CD1c-positive myeloid dendritic cell (primary cell): Measurements from ENCODE around the gene ZG16B.

Experiments
- DNase-seq: peaks from one replicate; pipeline ENCODE4 v3.0.0-alpha.2; 2016; ENCODE audit errors: extremely low spot score

Gene ZG16B

DNA sequence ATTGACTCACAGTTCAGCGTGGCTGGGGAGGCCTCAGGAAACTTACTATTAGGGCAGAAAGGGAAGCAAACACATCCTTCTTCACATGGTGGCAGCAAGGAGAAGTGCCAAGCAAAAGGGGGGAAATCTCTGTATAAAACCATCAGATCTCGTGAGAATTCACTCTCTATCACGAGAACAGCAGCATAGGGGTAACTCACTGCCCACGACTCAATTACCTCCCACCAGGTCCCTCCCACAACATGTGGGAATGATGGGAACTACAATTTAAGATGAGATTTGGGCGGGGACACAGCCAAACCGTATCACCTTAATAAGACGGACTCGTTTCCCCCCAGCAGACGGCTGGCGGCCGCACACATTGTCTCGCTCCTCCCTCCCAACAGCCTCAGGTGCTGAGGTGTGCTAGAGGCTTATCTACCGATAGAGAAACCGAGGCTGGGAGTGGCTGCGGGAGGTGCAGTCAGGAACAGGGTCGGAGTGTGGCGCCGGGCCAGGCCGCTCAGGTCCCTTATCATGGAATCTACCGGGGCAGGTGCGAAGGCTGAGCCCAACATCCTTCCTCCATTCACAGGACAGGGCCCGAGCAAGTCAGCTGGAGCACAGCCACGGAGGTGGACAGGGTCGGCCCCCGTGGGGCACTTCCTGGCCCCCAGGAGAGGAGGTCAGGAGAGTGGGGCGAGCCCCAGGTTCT lies 4.9 kb upstream of the ZG16B start:
- no peak for DNase-seq

DNA sequence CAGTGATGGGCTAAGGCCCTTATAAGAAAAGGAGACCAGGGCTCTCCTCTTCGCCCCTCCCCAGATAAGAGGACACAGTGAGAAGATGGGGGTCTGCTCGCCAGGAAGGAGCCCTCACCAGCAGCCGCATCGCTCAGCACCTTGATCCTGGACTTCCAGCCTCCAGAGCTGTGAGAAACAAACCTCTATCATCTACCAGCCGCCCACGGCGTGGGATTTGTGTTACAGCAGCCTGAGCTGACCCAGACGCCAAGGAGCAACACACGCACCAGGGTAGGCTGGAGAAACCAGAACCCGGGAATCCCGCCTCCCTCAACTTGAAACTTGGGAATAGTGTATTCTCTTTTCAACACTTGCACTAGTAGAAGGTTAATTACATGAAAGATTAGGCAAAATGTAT lies 4.2 kb upstream of the ZG16B start:
- no peak for DNase-seq

DNA sequence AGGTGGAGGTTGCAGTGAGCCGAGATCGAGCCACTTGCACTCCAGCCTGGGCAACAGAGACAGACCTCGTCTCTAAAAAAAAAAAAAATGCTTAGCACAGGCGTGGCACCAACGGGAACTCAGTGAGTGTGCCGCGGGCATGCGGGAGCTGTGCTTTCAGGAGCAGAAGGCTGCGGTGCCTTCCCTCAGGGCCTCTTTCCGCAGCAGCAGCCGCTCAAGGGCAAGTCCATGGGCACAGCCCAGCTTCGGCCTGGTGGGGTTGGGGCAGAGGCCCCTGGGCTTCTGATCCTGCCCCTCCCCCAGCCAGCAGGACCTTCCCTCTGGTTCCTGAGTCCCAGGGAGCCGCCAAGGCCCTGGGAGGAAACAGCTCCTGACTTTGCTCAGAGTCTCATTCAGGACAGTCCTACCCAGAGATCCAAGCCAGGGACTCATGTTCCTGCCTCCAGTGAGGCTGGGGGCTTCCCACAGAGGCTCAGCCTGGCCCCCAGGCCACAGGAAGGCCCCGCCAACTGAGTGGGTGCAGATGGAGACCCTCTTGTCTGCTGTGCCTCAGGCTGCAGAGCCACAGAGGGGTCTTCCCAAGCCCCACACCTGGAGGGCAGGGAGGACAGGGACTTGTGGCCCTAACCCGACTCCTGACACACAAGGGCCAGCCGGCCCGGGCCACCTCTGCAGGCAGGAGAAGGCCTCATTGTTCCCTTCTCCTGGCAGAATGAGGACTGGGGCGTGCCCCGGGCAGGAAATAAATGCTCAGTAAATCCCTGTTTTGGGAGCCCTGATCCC lies 3.3 kb upstream of the ZG16B start:
- DNase-seq = no peak

DNA sequence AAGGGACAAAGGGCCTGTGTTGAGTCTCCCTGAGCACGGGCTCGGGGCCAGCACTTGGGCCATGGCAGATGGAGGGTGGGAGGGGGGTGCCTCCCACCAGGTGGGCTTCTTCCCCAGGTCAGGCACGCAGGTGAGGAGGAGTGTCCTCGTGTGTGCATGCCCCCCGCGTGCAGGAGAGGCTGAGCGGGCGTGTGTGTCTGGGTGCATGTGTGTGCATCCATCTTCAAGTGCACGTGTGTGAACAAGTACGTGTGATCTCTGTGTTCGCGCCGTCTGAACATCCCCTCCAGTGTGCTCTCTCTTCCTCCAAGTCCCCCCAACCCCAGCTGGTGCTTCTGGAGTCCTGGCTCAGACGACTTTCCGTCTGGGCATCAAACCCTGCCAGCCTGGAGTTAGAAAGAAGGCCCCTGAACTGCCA lies 2.7 kb upstream of the ZG16B start:
- DNase-seq = no peak

DNA sequence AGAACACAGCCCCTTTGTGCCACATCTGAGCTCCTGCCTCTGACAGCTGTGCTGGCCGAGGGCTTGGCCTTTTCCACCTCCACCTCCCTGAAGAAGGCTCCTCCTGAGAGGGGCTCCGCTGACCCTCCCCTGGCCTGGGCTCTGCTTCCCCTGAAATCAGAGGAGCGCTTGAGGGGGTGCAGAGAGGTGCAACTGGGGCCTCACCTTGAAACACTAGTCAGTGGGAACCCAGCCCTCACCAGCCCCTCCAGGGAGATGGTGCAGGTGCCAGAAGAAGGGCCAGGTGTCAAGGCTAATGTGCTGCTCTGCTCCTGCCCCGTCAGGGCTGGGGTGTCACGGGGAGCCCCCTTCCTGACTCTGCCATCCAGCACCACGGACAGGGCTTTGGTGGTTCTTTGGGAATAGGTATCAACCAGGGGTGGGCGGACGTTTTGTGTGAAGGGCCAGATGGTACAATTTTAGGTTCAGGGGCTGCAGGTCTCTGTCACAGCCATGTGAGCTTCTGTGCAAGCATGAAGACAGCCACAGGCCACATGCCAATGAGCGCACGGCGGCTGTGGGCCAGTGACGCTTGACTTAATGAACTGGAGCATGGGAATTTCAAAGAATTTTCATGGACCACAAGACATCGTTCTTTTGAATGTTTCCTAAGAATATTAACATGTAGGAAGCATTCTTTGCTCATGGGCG lies 2.1 kb upstream of the ZG16B start:
- no peak for DNase-seq

DNA sequence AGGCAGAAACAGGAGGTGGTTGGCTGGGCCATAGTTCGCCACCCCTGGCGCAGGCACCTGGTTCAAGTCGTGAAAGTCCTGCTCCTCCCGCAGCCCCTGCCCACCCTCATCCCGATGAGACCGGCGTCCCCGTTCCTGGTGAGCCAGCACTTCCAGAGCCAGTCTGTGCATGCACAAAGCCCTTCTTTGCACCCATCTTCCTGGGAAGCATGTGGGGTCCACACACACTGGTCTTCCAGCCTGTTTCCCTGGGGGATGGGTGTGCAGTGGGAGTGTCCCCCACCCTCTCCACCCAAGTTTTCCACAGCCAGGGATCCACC lies 1.6 kb upstream of the ZG16B start:
- no peak for DNase-seq

DNA sequence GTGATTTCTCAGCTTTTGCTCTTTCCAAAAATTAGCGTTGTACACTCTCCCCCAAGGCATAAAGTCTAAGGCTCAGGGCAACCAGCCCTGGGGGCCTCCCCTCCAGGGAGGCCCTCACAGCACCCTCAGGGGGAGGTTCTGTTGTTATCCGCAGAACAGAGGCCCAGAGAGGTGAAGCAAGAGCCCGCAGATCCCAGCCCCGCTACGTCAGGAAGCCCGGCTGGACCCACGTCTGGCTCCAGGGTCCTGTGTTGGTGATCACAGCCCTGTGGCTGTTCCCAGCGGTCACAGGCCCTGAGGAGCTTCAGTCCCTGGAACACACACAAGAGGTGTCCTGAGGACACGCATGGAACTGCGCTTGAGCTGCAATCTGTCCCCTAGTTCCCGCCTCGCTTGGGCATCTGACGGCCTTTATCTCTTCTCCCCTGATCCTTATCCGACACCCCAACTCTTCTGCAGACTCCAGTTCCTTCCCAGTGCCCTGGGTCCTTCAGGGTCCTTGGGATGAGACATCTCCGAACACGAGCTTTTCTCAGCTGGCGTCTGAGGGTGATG lies 1.1 kb upstream of the ZG16B start:
- no peak for DNase-seq

DNA sequence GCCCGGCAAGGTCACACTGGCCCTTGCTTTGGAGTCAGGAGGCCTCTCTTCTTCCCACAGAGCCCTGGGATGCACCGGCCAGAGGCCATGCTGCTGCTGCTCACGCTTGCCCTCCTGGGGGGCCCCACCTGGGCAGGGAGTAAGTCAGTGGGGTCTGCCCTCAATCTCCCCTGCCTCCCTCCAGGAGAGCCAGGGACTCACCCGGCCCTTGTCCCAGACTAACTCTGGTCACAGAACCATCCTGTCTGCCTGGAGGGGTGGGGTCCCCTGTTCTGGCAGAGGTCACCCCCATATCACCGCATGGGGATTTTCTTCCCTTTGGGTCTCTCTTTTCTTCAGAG lies 222 bp downstream of the ZG16B start:
- no peak for DNase-seq

DNA sequence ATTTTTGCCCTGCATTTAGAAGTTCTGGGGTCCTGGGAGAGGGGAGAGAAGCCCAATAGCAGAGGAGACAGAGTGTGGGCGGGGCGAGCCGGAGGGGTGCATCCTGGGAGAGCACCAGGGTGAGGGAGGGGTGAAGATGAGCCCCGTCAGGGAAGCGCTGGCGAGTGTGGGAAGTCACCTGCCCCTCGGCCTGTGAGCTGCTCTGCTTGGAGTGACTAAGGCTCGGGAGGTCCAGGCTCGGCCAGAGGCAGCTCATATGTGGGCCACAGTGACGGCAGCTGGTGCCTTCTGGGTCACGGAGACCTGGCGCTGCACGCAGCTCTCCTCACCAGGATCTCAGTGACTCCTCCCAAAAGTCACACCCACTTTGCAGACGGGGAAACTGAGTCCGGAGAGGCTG lies 1.1 kb downstream of the ZG16B start:
- DNase-seq = no peak

DNA sequence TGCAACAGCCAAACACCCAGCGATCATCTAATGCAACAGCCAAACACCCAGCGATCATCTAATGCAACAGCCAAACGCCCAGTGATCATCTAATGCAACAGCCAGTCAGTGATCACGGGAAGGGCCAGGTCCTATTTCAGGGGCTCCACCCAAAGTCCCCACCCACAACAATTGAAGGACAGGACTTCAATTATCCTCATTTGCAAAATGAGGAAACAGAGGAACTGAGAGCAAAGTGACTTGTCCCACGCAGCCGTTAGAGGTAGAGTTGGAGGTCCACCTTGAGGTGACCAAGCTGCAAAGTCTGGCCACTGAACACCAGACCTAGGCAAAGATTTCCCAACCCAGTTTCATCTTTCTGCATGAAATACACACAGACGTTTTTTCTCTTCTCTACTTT lies 3.7 kb downstream of the ZG16B start:
- peak; percentile 47 for DNase-seq

DNA sequence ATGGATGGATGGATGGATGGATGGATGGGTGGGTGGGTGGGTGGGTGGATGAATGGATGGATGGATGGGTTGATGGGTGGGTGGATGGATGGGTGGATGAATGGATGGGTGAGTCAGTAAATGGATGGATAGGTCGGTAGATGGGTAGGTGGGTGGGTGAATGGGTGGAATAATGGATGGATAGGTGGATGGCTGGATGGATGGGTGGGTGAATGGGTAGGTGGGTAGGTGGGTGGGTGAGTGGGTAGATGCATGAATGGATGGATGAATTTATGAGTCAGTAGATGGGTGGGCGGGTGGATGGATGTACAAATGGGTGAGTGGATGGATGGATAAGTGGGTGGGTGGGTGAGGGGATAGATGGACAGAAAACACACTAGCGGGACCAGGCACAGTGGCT lies 4.9 kb downstream of the ZG16B start:
- DNase-seq = no peak

DNA sequence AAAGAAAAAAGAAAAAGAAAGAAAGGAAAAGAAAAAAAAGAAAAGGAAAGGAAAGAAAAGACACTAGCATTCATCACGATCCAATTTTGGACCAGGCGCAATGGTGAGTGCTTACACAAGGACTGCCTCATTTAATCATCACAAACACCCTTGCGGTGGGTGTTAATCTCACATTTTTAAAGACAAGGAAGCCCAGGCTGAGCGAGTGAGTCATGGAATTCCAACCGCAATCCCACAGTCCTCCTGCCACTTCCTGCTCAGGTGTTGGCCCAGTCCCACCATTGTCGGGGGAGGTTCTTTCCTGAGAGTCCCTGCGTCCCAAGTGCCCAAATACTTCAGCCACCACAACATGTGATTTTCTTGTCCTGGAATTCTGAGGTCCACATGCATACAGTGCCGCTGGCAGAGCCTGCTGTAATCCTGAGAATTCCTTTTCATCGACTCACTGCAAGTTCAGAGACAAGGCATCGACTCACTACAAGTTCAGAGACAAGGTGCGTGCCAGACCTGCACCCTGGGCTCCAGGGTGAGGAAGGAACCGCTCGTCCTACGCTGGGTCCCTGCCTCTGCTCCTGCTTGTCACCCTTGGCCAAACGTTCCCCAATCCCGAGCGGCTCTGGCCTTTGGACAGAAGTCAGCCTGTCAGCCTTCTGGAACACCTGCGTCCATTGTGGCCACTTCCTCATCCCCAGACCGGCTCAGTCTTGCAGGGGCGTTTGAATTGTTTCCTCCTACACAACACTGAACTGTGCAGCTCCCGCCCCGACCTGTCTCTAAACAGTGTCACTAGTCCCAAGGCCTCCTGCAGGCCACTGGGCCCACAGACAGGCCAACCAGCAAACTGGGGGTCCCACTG lies 5.8 kb downstream of the ZG16B start:
- DNase-seq = peak; percentile 50

DNA sequence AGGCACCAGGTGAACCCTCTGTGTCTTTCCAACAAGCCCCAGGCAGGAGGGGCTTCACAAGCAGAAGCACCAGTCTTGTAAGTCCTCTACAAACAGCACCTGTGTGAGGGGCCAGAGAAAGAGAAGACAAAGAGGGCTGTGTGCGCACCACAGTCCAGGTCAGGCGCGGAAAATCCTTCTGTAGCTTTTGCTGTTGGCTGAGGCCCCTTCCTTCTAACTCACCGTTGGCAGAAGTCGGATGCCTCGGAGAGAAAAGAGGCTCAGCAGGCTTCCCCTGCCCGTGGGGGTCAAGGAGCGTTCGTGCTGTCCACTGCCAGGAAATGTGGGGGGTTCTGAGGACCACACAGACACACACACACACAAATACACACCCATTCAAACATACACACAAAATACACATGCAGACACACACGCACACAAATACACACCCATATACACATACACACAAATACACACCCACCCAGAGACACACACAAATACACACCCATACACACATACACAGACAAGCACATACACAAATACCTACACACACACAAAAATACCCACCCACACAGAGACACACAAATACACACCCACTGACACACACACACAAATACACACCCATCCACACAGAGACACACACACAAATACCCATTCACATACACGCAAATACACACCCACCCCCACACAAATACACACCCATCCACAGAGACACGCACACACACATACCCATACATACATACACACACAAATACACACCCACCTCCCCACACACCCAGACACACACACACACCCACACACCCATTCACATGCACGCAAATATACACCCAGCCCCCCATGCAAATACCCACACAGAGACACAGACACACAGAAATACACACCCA lies 6.8 kb downstream of the ZG16B start:
- no peak for DNase-seq

DNA sequence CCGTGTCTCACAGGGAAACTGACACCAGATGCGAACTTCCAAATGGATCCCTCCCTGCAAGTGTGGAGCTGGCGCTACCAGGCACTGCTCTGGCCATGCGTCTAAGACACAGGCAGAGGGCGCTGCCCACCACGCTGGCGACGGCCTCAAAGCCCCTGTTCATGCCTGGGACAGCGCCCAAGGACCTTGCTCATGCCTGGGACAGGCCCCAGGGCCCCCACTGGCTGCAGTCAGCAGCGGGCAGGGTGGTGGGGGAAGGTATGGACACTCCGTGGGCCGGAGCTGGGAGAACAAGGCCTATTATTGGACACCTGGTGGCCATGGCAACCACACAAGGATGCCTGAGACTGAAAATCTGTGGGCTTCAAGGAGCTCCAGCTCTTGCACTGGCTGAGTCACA lies 8.8 kb downstream of the ZG16B start:
- peak; percentile 82 for DNase-seq

DNA sequence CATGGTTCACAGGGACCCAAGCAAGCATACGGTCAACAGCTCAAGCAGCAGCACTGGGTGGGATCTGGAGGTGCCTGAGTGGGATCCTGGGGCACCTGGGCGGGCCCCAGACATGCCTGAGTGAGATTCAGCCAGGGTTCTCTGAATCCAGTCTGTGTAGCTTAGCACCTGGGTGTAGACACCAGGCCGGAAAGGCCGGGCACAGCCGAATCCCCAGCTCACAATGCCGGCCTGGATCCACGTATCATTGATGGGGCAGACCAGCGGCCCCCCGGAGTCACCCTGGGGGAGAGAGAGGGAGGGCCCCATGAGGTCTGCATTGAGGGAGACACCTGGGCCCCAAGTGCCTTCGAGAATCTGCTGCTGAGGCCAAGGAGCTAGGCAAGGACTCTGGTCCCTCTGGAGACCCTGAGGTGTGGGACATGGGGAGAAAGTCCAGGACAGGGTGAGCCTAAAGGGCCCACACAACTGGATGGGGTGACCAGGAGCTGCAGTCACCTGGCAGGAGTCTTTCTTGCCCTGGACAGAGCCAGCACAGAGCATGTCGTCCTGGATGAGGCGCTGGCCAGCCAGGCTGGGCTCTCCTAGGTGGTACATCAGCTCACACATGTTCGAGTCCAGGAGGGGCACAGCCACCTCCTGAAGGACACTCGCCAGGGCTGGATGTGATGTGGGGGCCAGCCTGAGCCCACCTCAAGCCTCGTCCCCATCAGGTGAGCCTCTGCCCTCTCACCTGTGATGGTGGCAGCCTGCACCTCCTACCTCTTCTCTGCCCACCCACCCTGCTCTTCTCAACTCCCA lies 9.7 kb downstream of the ZG16B start:
- no peak for DNase-seq

DNA sequence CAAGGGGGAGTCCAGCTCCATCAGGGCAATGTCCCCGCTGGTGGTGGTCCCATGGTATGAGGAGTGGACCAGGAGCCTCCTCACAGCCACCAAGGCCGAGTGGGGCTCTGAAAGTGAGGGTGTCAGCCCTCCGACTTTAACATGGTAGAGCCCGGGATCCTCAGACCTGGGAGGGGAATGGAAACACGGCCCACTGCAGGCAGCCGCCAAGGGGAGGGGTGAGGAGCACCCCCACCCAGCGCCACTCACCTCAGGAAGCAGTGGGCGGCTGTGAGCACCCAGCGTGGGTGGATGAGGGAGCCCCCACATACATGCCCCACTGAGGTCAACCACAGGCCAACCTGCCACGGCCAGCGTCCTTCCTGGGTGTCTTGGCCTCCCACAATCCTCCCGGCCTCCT lies 10.8 kb downstream of the ZG16B start:
- peak; percentile 5 for DNase-seq

DNA sequence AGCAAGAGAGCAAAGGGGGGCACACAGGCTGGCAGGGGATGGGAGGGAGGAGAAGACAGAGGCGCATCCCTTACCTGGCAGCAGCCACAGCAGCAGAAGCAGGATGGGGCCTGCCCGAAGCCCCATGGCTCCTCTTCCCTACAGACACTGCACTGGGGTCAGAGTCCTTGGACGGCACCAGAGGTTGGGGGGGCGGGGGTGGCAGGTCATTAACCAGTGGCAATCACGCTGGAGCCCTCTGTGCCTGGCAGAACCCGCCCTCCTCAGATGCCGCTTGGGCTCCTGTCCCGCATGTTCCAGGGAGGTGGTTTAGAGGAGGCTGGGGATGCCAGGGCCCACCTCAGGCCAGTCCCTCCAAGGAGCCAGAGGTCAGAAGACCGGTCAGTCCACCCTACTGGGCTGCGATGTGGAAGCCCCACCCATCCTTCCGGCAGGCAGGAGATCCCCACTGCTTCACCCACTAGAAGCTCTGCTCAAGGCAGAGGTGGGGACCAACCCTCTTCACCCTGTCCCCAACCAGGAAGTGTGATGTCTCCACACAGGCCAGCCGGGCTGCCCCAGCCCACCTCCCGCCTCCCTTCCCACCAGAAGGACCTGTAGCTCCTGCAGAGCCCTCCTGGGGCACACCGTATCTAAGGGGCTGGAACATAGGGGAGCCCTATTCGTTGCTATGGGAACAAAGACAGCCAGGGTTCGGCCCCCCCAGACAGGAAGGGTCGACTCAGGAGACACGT lies 11.7 kb downstream of the ZG16B start:
- no peak for DNase-seq

DNA sequence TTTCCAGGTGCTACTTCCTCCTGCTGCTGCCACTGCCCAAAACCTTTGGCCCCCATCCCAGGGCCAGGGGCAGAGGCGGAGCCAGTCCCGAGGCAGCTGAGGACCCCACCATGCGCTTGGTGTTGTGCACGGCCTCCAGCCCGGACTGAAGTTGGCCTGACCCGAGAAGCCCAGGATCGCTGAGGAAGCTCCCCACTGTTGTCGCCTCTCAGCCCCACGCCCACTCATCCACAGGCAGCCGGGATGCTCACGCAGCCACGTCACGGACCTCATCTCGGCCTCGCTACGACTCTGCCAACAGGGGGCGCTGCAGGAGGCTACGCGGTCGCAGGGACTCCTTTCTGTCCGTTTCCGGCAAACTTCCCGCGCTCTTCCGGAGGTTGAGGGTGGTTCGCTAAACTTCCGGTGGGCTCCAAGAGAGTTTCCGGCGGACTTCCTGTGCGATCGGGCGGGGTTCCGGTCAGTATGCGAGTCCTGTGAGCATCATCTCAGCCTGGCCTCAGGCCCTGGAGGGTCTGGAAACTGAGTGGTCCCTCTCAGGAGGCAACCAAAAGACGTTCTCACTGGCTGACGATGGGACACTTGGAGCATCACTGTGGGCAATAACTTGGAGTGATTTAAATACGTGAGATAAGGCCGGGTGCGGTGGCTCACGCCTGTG lies 12.4 kb downstream of the ZG16B start:
- DNase-seq = peak; percentile 85

DNA sequence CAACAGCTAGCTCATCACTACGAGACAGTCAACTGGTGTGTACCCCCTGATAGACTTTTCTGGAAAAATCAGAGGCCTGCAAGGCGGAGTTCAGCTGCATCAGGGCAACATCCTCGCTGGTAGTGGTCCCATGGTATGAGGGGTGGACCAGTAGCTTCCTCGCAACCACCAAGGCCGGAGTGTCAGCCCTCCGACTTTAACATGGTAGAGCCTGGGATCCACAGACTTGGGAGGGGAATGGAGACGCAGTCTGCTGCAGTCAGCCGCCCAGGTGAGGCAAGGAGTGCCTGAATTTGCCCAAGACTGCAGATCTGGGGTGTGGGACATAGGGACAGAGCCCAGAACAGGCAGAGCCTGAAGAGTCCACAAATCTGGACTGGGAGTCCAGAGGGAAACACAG lies 13.4 kb downstream of the ZG16B start:
- DNase-seq = no peak
